ENCODE results near the gene ARHGAP44.
"Not testable (repeated sequence)": the region's sequence is repeated elsewhere in the genome, so short reads cannot be mapped to it uniquely, and the experiment has no call there.

ARHGAP44 gene

GRCh38 chr17:12821376-12821940, 32.2 kb downstream of the ARHGAP44 start:
- DNase-seq (ENCODE audit: low read depth, low spot score) = no peak

- DNase-seq (ENCODE audit: low read depth, low spot score) = no peak
These were observed 37.1 kb downstream of the ARHGAP44 start for GRCh38 chr17:12826431-12826830.

- DNase-seq (ENCODE audit: low read depth, low spot score) = no peak
These were observed 41.5 kb downstream of the ARHGAP44 start for GRCh38 chr17:12830777-12831247.

- DNase-seq (ENCODE audit: low read depth, low spot score) = no peak
These were observed 42.5 kb downstream of the ARHGAP44 start for GRCh38 chr17:12831839-12832238.

- DNase-seq (ENCODE audit: low read depth, low spot score) = no peak
These were observed 49.7 kb downstream of the ARHGAP44 start for GRCh38 chr17:12839042-12839441.

- DNase-seq (ENCODE audit: low read depth, low spot score) = no peak
These were observed 53.6 kb downstream of the ARHGAP44 start for GRCh38 chr17:12842936-12843335.

GRCh38 chr17:12850996-12851395, 61.7 kb downstream of the ARHGAP44 start:
- no peak for DNase-seq (ENCODE audit: low read depth, low spot score)

GRCh38 chr17:12851901-12852435, 62.7 kb downstream of the ARHGAP44 start:
- DNase-seq (ENCODE audit: low read depth, low spot score) = no peak

- peak; percentile 15 for DNase-seq (ENCODE audit: low read depth, low spot score)
These were observed 64.6 kb downstream of the ARHGAP44 start for GRCh38 chr17:12853921-12854320.

GRCh38 chr17:12856416-12856815, 67.1 kb downstream of the ARHGAP44 start:
- no peak for DNase-seq (ENCODE audit: low read depth, low spot score)

- DNase-seq (ENCODE audit: low read depth, low spot score) = no peak
These were observed 68.3 kb downstream of the ARHGAP44 start for GRCh38 chr17:12857592-12857991.

GRCh38 chr17:12859520-12859919, 70.2 kb downstream of the ARHGAP44 start:
- DNase-seq (ENCODE audit: low read depth, low spot score) = no peak

GRCh38 chr17:12865769-12866168, 76.5 kb downstream of the ARHGAP44 start:
- DNase-seq (ENCODE audit: low read depth, low spot score) = no peak

- DNase-seq (ENCODE audit: low read depth, low spot score) = no peak
These were observed 76.9 kb downstream of the ARHGAP44 start for GRCh38 chr17:12866244-12866643.

GRCh38 chr17:12867726-12868125, 78.4 kb downstream of the ARHGAP44 start:
- DNase-seq (ENCODE audit: low read depth, low spot score) = no peak

GRCh38 chr17:12873415-12874125, 84.3 kb downstream of the ARHGAP44 start:
- DNase-seq (ENCODE audit: low read depth, low spot score) = not testable (repeated sequence)

- DNase-seq (ENCODE audit: low read depth, low spot score) = no peak
These were observed 88.8 kb downstream of the ARHGAP44 start for GRCh38 chr17:12877953-12878669.

GRCh38 chr17:12879096-12879495, 89.8 kb downstream of the ARHGAP44 start:
- not testable (repeated sequence) for DNase-seq (ENCODE audit: low read depth, low spot score)

GRCh38 chr17:12883472-12883871, 94.2 kb downstream of the ARHGAP44 start:
- DNase-seq (ENCODE audit: low read depth, low spot score) = no peak

- DNase-seq (ENCODE audit: low read depth, low spot score) = no peak
These were observed 97.8 kb downstream of the ARHGAP44 start for GRCh38 chr17:12887088-12887487.

GRCh38 chr17:12896180-12896785, 107.0 kb downstream of the ARHGAP44 start:
- DNase-seq (ENCODE audit: low read depth, low spot score) = no peak

- DNase-seq (ENCODE audit: low read depth, low spot score) = no peak
These were observed 108.8 kb downstream of the ARHGAP44 start for GRCh38 chr17:12898110-12898509.
